ENCODE results near the gene WFDC9.

DNA sequence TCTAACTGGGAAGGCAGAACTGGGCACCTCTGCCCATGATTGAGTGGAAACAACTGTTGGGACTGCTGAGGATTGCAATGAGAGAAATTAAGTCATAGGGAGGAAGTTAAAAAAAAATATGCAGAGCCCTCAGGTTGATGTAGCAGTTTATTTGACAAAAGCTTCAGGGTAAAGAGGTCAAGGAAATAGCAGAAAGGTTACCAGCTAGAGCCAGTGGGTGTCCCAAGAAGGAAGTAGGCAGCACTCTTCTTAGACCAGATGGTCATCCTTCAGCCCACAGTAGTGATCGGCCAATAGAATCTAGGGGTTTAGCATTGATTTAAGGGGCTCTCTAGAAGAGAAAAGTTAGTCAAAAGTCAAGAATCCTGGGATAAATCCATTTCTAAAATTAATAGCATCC lies 23.3 kb downstream of the WFDC9 start:
- TF ChIP-seq CTCF (conservative IDR thresholded peaks at IDR 0.05; ENCODE audit: low read length) (no peak), EZH2phosphoT487 (IDR thresholded peaks at IDR 0.05; ENCODE audit: borderline replicate concordance, low read depth, low read length) (no peak)
